Activated naive CD4-positive, alpha-beta T cell treated with anti-CD3 and anti-CD28 coated beads, Interleukin-2, amount 50 U/mL, for 16 hours (primary cell): ENCODE data around the gene ZNF419.
"Not testable (repeated sequence)": the region's sequence is repeated elsewhere in the genome, so short reads cannot be mapped to it uniquely, and the experiment has no call there.

ENCODE experiments used
- DNase-seq: peaks from one replicate; pipeline ENCODE4 v3.0.0-alpha.2; 2020

The ZNF419 gene

DNA sequence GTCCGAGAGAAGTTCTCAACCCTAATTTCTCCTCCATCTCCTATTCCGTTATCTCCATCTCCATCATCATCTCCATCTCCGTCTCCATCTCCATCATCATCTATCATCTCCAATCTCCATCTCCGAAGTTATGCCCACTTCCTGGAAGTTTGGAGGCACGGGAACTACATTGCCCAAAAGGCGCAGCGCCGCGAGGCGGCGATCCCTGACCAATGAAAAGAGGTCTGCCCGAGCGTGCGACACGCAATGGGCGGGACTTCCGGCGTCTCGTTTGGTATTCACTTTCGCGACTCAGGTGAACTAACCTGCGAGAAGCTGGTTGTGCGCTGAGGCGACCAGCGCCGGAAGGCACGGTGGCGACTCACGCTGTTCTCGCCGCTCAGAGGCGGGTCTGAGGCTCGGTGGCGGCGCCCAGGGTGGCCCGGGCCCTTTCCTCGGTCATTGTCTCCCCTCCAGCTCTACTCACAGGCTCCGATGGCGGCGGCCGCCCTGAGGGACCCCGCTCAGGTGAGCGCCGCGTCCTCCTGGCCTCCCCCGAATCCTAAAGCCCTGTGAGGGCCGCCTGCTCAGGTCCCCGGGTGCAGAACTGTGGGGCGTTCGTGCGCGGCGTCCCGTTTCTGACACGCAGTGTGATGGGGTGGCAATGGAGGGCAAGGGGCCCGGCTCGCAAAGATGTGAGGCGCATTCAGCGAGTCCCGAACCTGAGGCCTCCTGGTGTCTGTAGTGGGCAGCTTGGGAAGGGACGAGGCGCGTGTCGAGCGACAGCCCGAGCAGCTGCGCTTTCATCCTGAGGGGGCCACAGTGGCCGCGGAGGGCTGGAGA is at the start of gene ZNF419:
Gene ZNF419, plus strand, starts transcription at position 274 of the 822 bp plus-strand sequence. Its CDS starts 201 bp downstream, at position 475.
- DNase-seq: peak; percentile 98

DNA sequence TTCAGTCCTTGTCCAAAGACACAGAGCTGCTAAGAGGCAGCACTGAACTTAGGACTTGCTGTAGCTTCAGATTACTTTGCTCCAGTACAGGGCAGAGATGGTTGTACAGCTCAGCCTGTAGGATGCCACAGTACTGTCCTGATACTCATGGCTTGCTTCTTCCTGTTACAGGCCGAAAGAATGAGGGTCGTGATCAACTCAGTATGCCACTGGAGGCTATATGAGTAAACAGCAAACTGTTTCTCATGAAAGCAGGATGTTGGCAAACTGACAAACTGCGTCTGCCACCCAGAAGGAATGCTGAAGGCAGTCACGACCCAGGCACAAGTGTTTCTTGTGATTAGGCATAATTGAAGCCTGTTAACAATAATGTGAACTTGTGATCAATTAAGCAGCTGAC is 49.6 kb upstream of the ZNF419 start:
- no peak for DNase-seq

DNA sequence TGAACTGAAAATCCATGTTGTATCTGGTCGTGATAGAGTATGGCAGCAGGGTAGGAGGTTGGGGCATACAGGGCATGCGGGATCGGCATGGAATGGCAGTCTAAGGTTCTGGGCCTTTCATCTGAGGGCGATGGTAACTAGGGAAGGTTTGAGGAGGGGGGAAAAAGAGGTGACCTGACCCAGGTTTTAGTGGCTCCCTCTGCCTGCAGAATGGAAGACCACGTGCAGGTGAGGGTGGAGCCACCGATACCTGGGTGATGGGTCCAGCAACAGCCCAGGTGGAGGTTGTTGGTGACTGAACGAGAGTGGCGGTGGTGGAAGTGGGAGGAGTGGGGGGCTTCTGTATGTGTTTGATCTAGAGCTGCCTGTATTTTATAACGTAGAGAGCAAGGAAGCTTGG is 48.6 kb upstream of the ZNF419 start:
- no peak for DNase-seq

DNA sequence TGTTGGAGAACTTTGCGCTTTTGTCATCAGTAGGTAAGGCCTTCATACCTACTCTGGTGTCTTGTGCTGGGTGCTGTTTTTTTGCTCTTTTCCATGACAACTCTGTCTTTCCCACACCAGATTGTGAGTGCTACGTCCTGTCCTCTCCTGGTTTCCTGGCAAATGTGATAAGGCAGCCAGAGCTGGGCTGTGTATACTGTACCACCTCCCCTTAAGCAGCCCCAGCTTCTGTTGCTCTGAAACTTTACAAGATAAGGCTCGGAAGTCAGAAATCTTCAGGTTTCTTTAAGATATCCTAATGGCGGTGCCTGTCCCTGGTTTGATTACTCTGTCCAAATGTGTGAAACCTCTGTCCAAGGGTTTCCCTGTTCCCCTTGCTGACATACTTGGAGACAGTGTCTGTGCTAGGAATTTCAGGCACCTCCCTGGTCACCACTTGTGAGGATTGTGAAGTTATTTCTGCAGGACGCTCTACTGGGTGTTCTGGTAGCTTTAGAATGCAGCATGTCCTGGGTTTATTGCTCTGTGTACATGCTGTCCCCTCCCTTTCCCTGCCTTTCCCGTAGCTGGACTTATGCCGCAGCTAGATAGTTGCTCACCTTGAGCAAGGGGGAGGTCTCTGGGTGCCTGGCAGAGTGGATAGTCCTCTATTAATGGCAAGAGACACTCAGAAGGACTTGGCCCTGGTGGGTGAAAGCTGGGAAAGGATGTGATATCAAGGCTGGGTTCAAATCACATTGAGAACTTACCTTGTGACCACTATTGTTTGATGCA is 45.4 kb upstream of the ZNF419 start:
- no peak for DNase-seq

DNA sequence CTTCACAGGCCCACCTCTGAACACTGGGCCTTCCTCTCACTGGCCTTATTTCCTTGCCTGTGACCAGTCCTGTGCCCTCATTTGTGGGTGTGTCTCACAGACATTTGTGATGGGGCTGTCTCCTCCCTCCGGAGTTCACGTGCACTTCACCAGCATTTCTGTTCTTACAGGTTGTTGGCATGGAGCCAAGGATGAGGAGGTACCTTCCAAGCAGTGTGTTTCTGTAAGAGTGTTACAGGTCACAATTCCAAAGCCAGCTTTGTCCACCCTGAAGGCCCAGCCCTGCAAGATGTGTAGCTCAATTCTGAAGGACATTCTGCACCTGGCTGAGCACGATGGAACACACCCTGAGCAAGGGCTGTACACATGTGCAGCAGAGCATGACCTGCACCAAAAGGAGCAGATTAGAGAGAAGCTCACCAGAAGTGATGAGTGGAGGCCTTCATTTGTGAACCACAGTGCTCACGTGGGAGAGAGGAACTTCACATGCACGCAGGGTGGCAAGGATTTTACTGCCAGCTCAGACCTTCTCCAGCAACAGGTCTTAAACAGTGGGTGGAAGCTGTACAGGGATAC is 44.3 kb upstream of the ZNF419 start:
- no peak for DNase-seq

DNA sequence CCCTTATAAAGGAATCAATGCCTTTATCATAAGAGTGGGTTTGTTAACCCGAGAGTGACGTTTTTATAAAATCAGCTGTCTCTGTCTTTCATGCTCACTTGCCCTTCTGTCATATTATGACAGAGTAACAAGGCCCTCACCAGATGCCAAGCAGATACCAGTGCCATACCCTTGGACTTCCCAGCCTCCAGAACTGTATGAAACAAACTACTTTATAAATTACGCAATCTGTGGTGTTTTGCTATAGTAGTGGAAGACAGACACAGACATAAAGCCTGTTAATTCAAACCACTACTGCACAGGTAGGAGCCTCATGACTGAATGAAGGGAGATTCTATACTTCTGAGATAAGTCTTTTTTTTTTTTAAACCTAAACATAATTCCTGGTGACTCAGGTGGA is 35.2 kb upstream of the ZNF419 start:
- no peak for DNase-seq

DNA sequence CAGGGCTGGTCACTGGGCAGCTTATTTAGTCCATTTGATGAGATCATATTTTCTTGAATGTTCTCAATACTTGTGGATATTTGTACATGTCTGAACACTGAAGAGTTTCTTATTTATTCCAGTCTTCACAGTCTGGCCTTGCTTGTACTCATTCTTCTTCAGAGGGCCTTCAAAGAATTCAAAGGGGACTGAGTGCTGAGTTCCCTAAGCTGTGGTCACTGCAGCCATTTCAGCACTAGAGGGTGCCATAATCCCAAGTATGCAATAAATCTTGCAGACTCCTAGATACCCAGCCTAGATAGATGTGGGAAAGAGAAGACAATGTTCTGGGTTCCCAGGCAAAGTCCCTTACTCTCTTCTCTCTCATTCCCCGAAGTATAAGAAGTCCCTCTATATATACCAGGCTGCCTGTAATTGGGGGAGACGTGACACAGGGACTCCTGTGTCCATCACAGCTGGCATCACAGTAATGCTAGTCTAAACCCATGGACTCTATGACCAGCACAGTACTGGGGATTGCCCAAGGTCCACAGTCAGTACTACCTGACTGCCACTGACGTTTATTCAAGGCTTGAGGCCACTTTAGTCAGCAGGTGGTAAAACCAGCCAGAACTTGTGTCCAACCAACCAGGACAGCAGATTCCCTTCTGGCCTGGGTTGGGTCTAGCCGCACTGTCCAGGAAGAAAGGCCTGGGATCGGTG is 21.7 kb upstream of the ZNF419 start:
- DNase-seq: no peak

DNA sequence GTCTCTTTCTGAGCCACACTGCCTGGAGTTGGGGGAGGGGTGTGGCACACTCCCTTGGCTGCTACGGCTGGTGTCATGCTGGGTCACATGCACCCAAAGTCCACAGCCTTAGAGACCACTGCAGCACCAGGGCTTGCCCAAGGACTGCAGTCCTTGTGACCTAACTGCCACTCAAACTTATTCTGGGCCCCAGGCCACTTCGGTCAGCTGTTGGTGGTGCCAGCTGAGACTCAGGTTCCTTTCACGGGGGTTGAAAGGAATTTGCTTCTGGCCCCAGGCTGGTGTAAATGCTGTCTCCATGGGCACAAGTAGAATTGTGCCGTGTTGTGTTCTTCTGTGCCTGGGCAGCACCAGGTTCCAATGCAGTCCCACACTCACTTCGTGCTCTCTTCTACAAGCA is 21.1 kb upstream of the ZNF419 start:
- DNase-seq: no peak

DNA sequence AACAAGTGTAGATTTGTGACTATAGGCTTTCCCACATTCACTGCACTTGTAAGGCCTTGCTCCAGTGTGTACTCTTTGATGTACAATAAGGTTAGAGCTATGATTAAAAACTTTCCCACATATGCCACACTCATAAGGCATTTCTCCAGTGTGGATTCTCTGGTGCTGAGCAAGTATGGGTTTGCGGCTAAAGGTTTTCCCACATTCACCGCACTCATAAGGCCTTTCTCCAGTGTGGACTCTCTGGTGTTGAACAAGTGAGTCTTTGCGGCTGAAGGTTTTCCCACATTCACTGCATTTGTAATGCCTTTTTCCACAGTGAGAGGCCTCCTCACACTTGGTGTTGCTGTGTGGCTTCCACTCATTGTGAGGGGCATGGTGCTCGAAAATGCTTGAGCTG is 13.9 kb upstream of the ZNF419 start:
- DNase-seq: no peak

DNA sequence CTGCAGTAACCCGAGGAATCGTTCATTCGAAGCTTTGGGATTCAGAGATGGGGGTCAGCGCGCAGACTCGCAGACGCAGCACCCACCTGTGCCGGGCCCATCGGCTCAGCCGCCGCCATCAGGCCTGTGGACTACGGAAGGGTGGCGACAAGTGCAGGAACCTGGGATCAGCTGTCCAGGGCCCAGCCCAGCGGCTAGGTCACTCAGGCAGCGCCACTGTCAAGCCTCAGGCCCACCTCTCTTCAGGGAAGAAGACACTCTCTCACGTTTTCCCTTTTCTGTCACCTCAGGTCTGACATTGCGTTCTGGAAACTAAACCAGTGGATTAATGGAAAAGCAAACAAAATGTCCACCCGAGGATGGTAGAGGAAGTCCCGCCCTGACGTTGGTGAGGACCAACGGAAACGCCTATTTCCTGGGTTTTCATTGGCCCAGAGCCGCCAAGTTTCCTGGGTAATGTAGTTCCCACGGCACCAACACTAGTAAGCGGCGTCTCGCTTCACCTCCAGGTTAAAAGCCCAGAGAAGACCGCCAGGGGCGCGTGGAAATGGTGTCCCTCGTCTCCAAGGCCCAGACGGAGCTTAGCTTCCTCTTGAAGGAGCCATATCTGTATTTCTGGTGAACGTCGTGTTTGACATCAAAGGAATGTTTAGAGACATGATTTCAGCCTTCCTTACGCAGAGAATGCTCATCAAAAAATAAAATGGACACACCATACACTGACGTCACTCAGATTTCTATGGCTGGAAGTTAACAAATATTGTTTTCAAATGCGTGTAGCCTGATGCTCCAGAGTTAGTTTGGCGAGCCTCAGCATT is 10.2 kb upstream of the ZNF419 start, which contains the start of gene ZNF772:
Gene ZNF772, minus strand, starts transcription at position 376 of the 818 bp plus-strand sequence. Its CDS starts 257 bp downstream, at position 119.
- DNase-seq: peak; percentile 93

DNA sequence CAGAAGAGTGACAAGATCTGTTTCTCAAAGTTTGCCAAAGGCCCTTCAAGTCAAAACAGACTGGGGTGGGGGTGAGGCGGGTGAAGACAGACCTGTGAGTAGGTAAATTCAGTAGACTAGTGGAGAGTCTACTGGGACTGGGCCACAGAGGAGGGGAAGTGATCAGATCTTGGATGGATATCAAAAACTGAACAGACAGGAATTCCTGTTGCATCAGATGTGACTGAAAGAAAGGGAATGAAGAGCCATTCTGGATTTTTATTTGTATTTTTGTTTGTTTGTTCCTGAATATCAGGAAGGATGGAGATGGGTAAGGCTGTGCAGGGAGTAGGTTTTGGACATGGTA is 722 bp downstream of the ZNF419 start:
- DNase-seq: not testable (repeated sequence)

DNA sequence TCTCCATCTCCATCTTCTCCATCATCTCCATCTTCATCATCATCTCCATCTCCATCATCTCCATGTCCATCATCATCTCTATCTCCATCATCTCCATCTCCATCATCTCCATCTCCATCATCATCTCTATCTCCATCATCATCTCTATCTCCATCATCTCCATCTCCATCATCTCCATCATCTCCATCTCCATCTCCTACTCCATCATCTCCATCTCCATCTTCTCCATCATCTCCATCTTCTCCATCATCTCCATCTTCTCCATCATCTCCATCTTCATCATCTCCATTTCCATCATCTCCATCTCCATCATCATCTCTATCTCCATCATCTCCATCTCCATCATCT is 11.8 kb downstream of the ZNF419 start:
- DNase-seq: not testable (repeated sequence)

DNA sequence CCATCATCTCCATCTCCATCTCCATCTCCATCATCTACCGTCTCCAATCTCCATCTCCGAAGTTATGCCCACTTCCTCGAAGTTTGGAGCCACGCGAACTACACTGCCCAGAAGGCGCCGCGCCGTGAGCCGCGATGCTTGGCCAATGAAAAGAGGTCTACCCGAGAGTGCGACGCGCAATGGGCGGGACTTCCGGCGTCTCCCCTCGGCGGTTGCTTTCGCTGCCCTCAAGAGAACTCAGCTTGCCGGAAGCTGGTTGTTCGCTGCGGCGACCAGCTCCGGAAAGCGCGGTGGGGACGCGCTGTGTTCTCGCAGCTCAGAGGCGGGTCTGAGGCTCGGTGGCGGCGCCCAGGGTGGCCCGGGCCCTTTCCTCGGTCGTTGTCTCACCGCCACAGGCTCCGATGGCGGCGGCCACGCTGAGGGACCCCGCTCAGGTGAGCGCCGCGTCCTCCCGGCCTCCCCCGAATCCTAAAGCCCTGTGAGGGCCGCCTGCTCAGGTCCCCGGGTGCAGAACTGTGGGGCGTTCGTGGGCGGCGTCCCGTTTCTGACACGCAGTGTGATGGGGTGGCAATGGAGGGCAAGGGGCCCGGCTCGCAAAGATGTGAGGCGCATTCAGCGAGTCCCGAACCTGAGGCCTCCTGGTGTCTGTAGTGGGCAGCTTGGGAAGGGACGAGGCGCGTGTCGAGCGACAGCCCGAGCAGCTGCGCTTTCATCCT is 12.3 kb downstream of the ZNF419 start, which contains the start of gene ZNF773:
Gene ZNF773, plus strand, starts transcription at position 259 of the 716 bp plus-strand sequence. Its CDS starts 143 bp downstream, at position 402.
- peak; percentile 98 for DNase-seq

DNA sequence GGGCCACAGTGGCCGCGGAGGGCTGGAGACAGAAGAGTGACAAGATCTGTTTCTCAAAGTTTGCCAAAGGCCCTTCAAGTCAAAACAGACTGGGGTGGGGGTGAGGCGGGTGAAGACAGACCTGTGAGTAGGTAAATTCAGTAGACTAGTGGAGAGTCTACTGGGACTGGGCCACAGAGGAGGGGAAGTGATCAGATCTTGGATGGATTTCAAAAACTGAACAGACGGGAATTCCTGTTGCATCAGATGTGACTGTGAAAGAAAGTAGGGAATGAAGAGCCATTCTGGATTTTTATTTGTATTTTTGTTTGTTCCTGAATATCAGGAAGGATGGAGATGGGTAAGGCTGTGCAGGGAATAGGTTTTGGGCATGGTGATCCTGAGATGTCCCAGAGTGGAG is 12.8 kb downstream of the ZNF419 start:
- DNase-seq: not testable (repeated sequence)

DNA sequence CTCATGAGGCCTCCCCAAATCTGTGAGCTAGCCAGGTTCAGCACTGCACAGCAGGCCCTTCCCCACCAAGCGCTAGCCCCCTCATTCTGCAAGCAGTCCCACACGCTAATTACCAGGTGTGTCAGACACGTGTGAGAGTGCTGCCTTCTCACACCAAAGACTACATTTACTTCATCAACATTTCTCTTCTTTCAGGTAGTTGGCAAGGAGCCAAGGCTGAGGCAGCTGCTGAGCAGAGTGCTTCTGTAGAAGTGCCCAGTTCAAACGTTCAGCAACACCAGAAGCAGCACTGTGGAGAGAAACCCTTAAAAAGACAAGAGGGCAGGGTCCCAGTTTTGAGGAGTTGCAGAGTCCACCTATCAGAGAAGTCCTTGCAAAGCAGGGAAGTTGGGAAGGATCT is 18.6 kb downstream of the ZNF419 start:
- DNase-seq: no peak

DNA sequence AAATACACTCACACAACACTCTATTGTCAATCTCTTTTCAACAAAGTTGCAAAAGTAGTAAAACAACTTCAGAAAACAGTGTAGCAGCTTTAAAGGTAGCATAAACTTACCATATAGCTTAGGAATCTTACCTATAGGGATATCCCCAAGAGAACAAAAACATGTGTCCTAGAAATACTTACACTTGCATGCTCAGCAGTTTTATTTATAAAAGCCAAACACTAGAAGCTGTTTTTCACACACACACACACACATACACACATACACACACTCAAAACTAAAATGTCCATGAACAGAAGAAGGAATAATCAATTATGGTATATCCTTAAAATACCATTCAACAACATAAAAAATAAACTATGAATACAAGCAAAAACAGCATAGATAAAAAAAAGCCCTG is 23.9 kb downstream of the ZNF419 start:
- DNase-seq: no peak

DNA sequence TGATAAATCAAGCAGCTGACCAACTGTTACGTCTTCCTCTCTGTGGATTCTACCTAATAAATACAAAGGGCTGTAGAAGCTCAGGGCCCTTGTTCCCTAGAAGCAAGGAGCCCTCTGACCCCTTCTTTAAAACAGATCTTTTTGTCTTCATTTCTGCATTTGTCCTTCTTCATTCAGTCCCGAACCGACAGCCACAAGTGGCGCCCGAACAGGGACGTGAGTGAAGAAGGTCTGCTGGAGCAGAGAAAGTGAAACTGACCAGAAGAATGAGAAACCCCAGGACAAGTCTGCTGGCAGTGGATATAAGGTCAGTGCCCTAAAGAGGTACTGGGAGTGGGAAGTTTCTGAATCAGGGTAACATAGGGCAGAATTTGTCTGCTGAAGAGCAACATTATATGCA is 25.3 kb downstream of the ZNF419 start:
- no peak for DNase-seq

DNA sequence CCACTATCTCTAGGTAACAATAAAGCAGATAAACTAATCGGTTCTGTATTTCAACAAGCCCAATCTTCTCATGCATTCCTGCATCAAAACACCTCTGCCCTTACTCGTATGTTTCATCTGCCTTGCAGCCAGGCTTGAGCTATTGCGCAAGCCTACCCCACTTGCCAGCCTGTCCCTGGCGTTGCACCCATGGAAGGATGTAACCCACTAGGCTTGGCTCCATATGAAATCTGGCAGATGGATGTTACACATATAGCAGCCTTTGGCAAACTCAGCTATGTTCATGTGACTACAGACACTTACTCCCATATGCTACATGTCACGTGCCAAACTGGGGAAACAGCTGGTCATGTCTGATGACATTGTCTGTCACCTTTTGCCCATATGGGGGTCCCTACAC is 27.7 kb downstream of the ZNF419 start:
- no peak for DNase-seq

DNA sequence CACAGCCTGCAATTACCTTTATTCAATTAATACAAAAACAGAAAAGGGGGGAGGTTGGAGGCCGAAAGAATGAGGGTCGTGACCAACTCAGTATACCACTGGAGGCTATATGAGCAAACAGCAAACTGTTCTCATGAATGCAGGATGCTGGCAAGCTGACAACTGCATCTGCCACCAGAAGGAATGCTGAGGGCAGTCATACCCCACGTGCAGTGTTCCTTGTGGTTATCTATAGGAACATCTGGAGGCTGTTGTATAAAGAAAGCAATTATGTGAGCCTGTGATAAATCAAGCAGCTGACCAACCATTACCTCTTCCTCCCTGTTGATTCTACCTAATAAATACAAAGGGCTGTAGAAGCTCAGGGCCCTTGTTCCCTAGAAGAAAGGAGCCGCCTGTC is 30.5 kb downstream of the ZNF419 start:
- not testable (repeated sequence) for DNase-seq

DNA sequence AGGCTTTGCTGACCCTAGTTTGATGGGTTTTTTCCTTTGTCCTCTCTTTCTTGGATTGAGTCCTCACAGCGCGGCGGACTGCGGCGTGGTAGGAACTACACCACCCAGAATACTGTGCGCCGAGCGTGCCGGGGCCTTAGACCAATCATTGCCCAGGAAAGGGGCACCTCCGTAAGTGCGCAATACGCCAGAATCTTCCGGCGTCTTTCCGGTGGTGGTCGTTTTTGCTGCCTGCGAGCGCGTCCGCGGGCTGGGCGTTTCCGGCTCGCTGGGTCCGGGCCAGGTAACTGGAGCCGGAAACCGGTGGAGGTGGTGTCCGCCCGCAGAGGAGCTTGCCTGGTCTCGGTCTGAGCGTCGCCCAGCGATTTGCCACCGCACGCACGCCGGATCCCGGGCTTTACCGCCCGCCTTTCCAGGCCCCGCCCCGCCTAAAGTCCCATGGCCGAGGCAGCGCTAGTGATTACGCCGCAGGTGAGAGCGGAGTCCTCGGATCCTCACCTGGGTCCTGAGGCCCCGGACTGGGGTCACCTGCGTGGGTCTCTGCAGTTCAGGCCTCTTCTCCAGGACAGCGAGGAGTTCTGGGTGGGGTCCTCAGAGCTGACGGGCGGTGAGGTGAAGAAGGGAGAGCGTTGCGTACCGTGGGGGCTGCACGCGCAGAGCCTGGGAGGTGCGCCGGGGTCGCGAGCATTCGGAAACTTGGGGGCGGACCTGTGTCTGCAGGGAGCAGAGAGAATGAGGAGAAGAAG is 39.8 kb downstream of the ZNF419 start, which contains the start of gene ZNF549:
Gene ZNF549, plus strand, starts transcription at position 221 of the 746 bp plus-strand sequence. Its CDS starts 218 bp downstream, at position 439.
- DNase-seq: peak; percentile 90
